H9 (cell line): ENCODE results near the gene PSMB8. TPM values are rescaled to one million over a fixed set of nuclear protein-coding genes. Genes with fewer than 3 reads are reported as not detected.
A peak's percentile ranks its signal among the peaks of the same experiment; 100 is the strongest.

Experiments
- DNase-seq: peaks from one replicate; pipeline ENCODE4 v3.0.0-alpha.2; 2017
- H2AFZ ChIP-seq: one replicate; pipeline ENCODE4 v1.6.1; 2013; ENCODE audit warnings: mild to moderate bottlenecking, low read length, control low read depth, moderate library complexity
- H2AK5ac ChIP-seq: 2 replicates; pipeline ENCODE4 v1.6.1; 2013; ENCODE audit warnings: low read length, control low read depth, mixed read lengths; ENCODE audit not compliant: insufficient read length
- H2BK120ac ChIP-seq: one replicate; pipeline ENCODE4 v1.6.1; 2013; ENCODE audit warnings: low read depth, mild to moderate bottlenecking, low read length, control low read depth, inconsistent platforms; ENCODE audit not compliant: poor library complexity, severe bottlenecking
- H2BK12ac ChIP-seq: 2 replicates; pipeline ENCODE4 v1.6.1; 2013; ENCODE audit warnings: low read length, control low read depth, mixed read lengths, low read depth; ENCODE audit not compliant: insufficient read length
- H2BK15ac ChIP-seq: 2 replicates; pipeline ENCODE4 v1.6.1; 2013; ENCODE audit warnings: low read depth, low read length, control low read depth
- H2BK20ac ChIP-seq: one replicate; pipeline ENCODE4 v1.6.1; 2013; ENCODE audit warnings: low read depth, mild to moderate bottlenecking, low read length, control low read depth, inconsistent platforms; ENCODE audit not compliant: poor library complexity, severe bottlenecking
- H2BK5ac ChIP-seq: 2 replicates; pipeline ENCODE4 v1.6.1; 2013; ENCODE audit warnings: low read length, control low read depth, mixed read lengths; ENCODE audit not compliant: insufficient read length
- H3K14ac ChIP-seq: 2 replicates; pipeline ENCODE4 v1.6.1; 2013; ENCODE audit warnings: low read length, control low read depth; ENCODE audit not compliant: insufficient read depth
- H3K18ac ChIP-seq: 2 replicates; pipeline ENCODE4 v1.6.1; 2013; ENCODE audit warnings: low read depth, mild to moderate bottlenecking, mixed read lengths, low read length, control low read depth; ENCODE audit not compliant: insufficient read length
- H3K23ac ChIP-seq: 2 replicates; pipeline ENCODE4 v1.6.1; 2013; ENCODE audit warnings: low read length, control low read depth, mixed read lengths, low read depth; ENCODE audit not compliant: insufficient read length
- H3K23me2 ChIP-seq: 2 replicates; pipeline ENCODE4 v1.6.1; 2013; ENCODE audit warnings: low read depth, mild to moderate bottlenecking, mixed read lengths, low read length, control low read depth; ENCODE audit not compliant: insufficient read length, poor library complexity, severe bottlenecking
- H3K27ac ChIP-seq: 2 replicates; pipeline ENCODE4 v1.5.1; 2013; ENCODE audit warnings: low read length, control low read depth, mixed read lengths, low read depth; ENCODE audit not compliant: insufficient read length
- H3K27me3 ChIP-seq: 2 replicates; pipeline ENCODE4 v1.6.1; 2013; ENCODE audit warnings: low read length, control low read depth, inconsistent platforms; ENCODE audit not compliant: insufficient read depth
- H3K4ac ChIP-seq: 2 replicates; pipeline ENCODE4 v1.6.1; 2013; ENCODE audit warnings: low read depth, mild to moderate bottlenecking, control low read depth, inconsistent platforms, low read length, moderate library complexity
- H3K4me1 ChIP-seq: 2 replicates; pipeline ENCODE4 v1.6.1; 2013; ENCODE audit warnings: low read length, control low read depth, inconsistent platforms; ENCODE audit not compliant: insufficient read depth
- H3K4me2 ChIP-seq: 2 replicates; pipeline ENCODE4 v1.6.1; 2013; ENCODE audit warnings: low read length, control low read depth, mixed read lengths; ENCODE audit not compliant: insufficient read length, insufficient read depth
- H3K56ac ChIP-seq: 2 replicates; pipeline ENCODE4 v1.6.1; 2013; ENCODE audit warnings: low read depth, mild to moderate bottlenecking, mixed read lengths, low read length, control low read depth; ENCODE audit not compliant: insufficient read length
- H3K79me1 ChIP-seq: 2 replicates; pipeline ENCODE4 v1.6.1; 2013; ENCODE audit warnings: low read depth, mild to moderate bottlenecking, moderate library complexity, low read length, control low read depth, inconsistent platforms; ENCODE audit not compliant: insufficient read depth, poor library complexity, severe bottlenecking
- H3K79me2 ChIP-seq: 2 replicates; pipeline ENCODE4 v1.6.1; 2013; ENCODE audit warnings: low read length, control low read depth, inconsistent platforms; ENCODE audit not compliant: insufficient read depth
- H3K9ac ChIP-seq: 2 replicates; pipeline ENCODE4 v1.6.1; 2013; ENCODE audit warnings: low read length, control low read depth, mixed read lengths; ENCODE audit not compliant: insufficient read length; ENCODE audit errors: extremely low read depth
- H3K9me3 ChIP-seq: one replicate; pipeline ENCODE4 v1.6.1; 2013; ENCODE audit warnings: low read depth, low read length, inconsistent platforms; ENCODE audit not compliant: control insufficient read depth
- H3T11ph ChIP-seq: one replicate; pipeline ENCODE4 v1.6.1; 2013; ENCODE audit warnings: mild to moderate bottlenecking, low read length, control low read depth, inconsistent platforms
- H4K20me1 ChIP-seq: one replicate; pipeline ENCODE4 v1.6.1; 2013; ENCODE audit not compliant: control insufficient read depth, insufficient read length, insufficient read depth
- H4K5ac ChIP-seq: 2 replicates; pipeline ENCODE4 v1.6.1; 2013; ENCODE audit warnings: low read depth, mild to moderate bottlenecking, mixed read lengths, low read length, control low read depth; ENCODE audit not compliant: insufficient read length
- H4K8ac ChIP-seq: replicated peaks from 2 replicates; pipeline ENCODE4 v1.6.1; 2013; ENCODE audit warnings: low read length, control low read depth, mixed read lengths, low read depth; ENCODE audit not compliant: insufficient read length
- H4K91ac ChIP-seq: 2 replicates; pipeline ENCODE4 v1.6.1; 2013; ENCODE audit warnings: low read depth, mild to moderate bottlenecking, moderate library complexity, mixed read lengths, low read length, control low read depth; ENCODE audit not compliant: insufficient read length
- H3K27ac Mint-ChIP-seq, 3 experiments: 2 replicates in 2 of 3; 3 replicates in 1 of 3; pipeline ENCODE4 v1.8.0; 2020 to 2021; ENCODE audit warnings: mixed read lengths in 3 of 3, mild to moderate bottlenecking in 1 of 3, moderate library complexity in 1 of 3
- H3K27me3 Mint-ChIP-seq: 2 replicates; pipeline ENCODE4 v1.8.0; 2021; ENCODE audit warnings: low read depth, mild to moderate bottlenecking, moderate library complexity, mixed read lengths
- H3K36me3 Mint-ChIP-seq, 3 experiments: 2 replicates in 2 of 3; 3 replicates in 1 of 3; pipeline ENCODE4 v1.8.0; 2020 to 2021; ENCODE audit warnings: low read depth in 3 of 3, mixed read lengths in 3 of 3; ENCODE audit not compliant: insufficient read depth in 1 of 3
- H3K4me1 Mint-ChIP-seq, 2 experiments: 2 replicates each; pipeline ENCODE4 v1.8.0; 2020; ENCODE audit warnings: mixed read lengths in 2 of 2
- H3K4me3 Mint-ChIP-seq, 2 experiments: 2 replicates in 1 of 2; 3 replicates in 1 of 2; pipeline ENCODE4 v1.8.0; 2020 to 2021; ENCODE audit warnings: mild to moderate bottlenecking in 2 of 2, mixed read lengths in 2 of 2, moderate library complexity in 1 of 2
- H3K9me3 Mint-ChIP-seq, 2 experiments: 2 replicates in 1 of 2; 3 replicates in 1 of 2; pipeline ENCODE4 v1.8.0; 2020; ENCODE audit warnings: mild to moderate bottlenecking in 2 of 2, mixed read lengths in 2 of 2, moderate library complexity in 1 of 2
- WGBS: extraction: QIAGEN DNeasy Blood & Tissue Kit; methylation state at CpG from one replicate; pipeline ENCODE4 v1.1.7; 2013; ENCODE audit warnings: missing lambda C conversion rate, low lambda C conversion rate, mixed read lengths; ENCODE audit not compliant: insufficient read length; ENCODE audit errors: extremely low coverage; 5-methylcytosine and 5-hydroxymethylcytosine counted together
- total RNA-seq: library from RNA; stranded (reverse); gene quantifications from 2 replicates; pipeline ENCODE4 v1.2.1, GENCODE V29; 2021
- TF ChIP-seq, protein P1 (sequence below): fragments of 200-600 bp; sonication (generic); conservative IDR thresholded peaks from 3 replicates; pipeline ENCODE4 v1.8.0; 2021; ENCODE audit warnings: antibody characterized with exemption, mild to moderate bottlenecking

PSMB8 gene
- total RNA-seq, 1 experiment from 2014 or later, result 19.1 TPM

DNA sequence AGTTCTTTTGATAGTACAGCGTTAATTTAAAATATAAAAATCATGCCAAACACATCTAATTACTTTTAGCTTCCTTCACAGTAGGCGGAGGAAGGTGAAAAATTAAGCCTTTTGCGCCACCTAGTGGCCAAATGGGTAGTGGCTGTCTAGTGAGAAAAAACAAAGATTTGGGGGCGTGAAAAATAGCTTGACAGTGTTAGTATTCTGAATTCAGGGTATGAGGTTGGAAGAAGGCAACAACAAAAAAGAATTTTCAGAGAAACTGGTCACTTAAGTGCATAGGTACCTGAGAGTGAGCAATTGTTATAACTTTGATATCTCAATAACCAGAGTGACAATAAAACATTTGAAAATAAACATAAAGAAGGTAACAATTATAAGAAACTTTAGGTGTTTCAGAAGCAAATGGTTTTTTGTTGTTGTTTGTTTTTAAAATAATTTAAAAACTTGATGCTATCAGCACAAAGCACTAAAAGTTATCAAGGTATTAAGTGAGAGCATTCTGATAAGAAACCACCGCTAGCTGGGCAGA, 24.5 kb upstream of the PSMB8 start:
- no peak overlapping the region for H4K8ac ChIP-seq
- H3K4me1 ChIP-seq, result no peaks in the 10 kb centered on the region
- no peak overlapping the region for H2AFZ ChIP-seq
- H3K14ac ChIP-seq, result no peak overlapping the region
- no peaks in the 10 kb centered on the region for H3K9me3 ChIP-seq
- H2BK120ac ChIP-seq, result no peak overlapping the region
- no peak overlapping the region for H3K9ac ChIP-seq
- no peak overlapping the region for H2BK12ac ChIP-seq
- no peak overlapping the region for H3K4ac ChIP-seq
- TF ChIP-seq, protein P1, sequence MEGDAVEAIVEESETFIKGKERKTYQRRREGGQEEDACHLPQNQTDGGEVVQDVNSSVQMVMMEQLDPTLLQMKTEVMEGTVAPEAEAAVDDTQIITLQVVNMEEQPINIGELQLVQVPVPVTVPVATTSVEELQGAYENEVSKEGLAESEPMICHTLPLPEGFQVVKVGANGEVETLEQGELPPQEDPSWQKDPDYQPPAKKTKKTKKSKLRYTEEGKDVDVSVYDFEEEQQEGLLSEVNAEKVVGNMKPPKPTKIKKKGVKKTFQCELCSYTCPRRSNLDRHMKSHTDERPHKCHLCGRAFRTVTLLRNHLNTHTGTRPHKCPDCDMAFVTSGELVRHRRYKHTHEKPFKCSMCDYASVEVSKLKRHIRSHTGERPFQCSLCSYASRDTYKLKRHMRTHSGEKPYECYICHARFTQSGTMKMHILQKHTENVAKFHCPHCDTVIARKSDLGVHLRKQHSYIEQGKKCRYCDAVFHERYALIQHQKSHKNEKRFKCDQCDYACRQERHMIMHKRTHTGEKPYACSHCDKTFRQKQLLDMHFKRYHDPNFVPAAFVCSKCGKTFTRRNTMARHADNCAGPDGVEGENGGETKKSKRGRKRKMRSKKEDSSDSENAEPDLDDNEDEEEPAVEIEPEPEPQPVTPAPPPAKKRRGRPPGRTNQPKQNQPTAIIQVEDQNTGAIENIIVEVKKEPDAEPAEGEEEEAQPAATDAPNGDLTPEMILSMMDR, result peak; percentile 97
- H3T11ph ChIP-seq, result no peak overlapping the region
- no peak overlapping the region for H3K4me2 ChIP-seq
- H3K56ac ChIP-seq, result no peak overlapping the region
- no peak overlapping the region for H2BK5ac ChIP-seq
- no peaks in the 10 kb centered on the region for H4K20me1 ChIP-seq
- Mint-ChIP-seq H3K4me3 (no peak overlapping the region), H3K9me3 (no peaks in the 10 kb centered on the region; a peak in 1 of 5 replicates), H3K36me3 (no peaks in the 10 kb centered on the region), H3K27me3 (peaks cover 19% of the 10 kb centered on the region), H3K4me1 (0 out of 4 replicates have a peak, but pooled peaks cover 0 to 2% of the 10 kb centered on the region in 2 experiments), H3K27ac (no peak overlapping the region)
- no peaks in the 10 kb centered on the region for H3K27me3 ChIP-seq
- H4K5ac ChIP-seq, result no peak overlapping the region
- no peaks in the 10 kb centered on the region for H3K23me2 ChIP-seq
- no peaks in the 10 kb centered on the region for H3K79me1 ChIP-seq
- H3K27ac ChIP-seq, result no peak overlapping the region
- H4K91ac ChIP-seq, result no peak overlapping the region
- H2BK20ac ChIP-seq, result no peak overlapping the region
- DNase-seq, result peak; percentile 54
- H2AK5ac ChIP-seq, result no peak overlapping the region
- no peak overlapping the region for H3K23ac ChIP-seq
- H3K79me2 ChIP-seq, result no peaks in the 10 kb centered on the region
- WGBS, result no CpG with 5 or more reads among the region's 5 CpGs
- H3K18ac ChIP-seq, result no peak overlapping the region
- H2BK15ac ChIP-seq, result no peak overlapping the region
